ENCODE data around the gene CLN6.
"Not testable (repeated sequence)": the region's sequence is repeated elsewhere in the genome, so short reads cannot be mapped to it uniquely, and the experiment has no call there.

CLN6 gene

GRCh38 chr15:68190048-68190447 is 39.5 kb downstream of the CLN6 start:
- no peak for DNase-seq (ENCODE audit: low read depth)

- DNase-seq (ENCODE audit: low read depth), result no peak
Measured at GRCh38 chr15:68188647-68189046, 40.9 kb downstream of the CLN6 start.

DNA sequence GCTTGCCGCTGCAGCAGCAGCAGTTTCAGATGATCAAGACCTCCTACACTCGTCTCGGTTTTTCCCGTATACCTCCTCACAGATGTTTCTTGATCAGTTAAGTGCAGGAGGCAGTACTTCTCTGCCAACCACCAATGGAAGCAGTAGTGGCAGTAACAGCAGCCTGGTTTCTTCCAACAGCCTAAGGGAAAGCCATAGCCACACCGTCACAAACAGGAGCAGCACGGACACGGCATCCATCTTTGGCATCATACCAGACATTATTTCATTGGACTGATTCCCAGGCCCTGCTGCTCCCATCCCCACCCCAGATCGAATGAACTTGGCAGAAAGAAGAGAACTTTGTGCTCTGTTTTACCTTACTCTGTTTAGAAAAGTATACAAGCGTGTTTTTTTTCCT is 42.0 kb downstream of the CLN6 start:
- no peak for DNase-seq (ENCODE audit: low read depth)

DNA sequence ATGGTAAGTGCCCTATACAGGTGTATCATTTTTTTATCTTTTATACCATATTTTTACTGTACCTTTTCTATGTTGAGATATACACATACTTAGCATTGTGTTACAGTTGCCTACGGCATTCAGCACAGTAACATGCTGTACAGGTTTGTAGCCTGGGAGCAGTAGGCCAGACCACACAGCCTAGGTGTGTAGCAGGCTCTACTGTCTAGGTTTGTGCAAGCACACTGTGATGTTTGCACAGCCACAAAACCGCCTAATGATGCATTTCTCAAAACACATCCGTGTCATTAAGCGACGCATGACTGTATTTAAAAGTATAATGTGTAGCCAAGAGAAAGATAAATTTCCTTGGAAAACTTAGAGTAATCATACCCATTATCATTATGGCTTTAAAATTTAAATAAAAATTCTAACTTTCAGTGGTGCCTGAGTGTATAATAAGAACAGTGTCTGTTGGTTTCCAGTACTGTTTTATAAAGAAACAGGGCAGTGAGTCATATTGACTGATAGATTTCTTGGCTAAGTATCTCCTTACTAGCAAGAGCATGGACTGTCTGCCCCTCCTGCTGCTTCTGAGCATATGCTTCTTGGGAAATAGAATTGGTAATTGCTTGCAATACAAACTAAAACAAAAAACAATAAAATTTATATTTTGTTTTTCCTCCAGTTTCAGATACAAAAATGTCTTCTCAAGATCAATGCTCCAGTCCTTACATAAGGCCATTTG is 42.7 kb downstream of the CLN6 start:
- DNase-seq (ENCODE audit: low read depth), result no peak

DNA sequence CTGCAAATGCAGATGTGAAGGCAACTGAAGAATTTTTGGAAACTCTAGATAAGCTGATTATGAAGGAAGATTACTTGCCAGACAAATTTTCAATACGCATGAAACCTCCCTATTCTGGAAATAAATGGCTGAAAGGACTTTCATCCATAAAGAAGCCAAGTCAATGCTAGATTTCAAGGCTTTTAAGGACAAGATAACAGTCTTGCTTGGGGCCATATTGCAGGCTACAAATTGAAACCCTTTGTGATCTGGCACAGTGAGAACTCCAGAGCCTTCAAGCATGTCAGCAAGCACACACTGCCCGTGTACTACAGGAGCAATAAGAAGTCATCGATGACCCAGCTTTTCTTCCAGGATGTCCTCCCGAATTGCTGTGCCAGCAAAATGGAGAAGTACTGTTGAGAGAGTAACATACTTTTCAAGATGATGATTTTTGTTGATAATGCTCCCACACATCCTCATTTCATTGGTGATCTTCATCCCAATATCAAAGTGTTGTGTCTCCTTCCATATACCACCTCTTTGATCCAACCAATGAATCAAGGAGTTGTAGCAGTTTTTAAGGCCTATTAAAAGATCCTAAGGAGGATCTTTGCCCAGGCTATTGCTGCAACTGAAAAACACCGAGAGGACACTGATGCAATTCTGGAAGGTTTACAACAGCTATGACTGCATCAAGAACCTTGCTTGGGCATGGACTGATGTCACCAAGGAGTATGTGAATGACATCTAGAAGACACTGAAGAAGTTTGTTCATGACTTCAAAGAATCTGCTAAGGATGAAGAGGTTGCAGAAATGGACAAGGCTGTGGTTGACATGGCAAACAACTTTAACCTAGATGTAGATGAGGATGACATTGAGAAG is 44.7 kb downstream of the CLN6 start:
- DNase-seq (ENCODE audit: low read depth), result no peak

GRCh38 chr15:68183616-68184315 is 45.8 kb downstream of the CLN6 start:
- no peak for DNase-seq (ENCODE audit: low read depth)

- DNase-seq (ENCODE audit: low read depth), result no peak
Measured at GRCh38 chr15:68177742-68178141, 51.8 kb downstream of the CLN6 start.

GRCh38 chr15:68176601-68177000 is 52.9 kb downstream of the CLN6 start:
- DNase-seq (ENCODE audit: low read depth), result no peak

- no peak for DNase-seq (ENCODE audit: low read depth)
Measured at GRCh38 chr15:68175526-68175925, 54.0 kb downstream of the CLN6 start.

DNA sequence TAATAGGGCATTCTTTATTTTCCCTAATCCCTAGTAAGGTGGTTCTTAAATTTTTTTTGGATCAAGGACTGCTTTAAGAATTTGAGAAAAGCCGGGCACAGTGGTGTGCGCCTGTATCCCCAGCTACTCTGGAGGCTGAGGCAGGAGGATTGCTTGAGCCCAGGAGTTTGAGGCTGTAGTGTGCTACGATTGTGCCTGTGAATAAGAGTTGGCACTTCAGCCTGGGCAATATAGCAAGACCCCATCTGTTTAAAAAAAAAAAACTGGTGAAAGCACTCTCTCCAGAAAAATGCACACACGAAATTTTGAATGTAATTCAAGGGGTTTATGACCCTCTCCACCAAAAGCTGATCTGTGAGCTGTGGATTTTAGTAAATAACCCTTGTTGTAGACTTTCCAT is 56.4 kb downstream of the CLN6 start:
- no peak for DNase-seq (ENCODE audit: low read depth)

DNA sequence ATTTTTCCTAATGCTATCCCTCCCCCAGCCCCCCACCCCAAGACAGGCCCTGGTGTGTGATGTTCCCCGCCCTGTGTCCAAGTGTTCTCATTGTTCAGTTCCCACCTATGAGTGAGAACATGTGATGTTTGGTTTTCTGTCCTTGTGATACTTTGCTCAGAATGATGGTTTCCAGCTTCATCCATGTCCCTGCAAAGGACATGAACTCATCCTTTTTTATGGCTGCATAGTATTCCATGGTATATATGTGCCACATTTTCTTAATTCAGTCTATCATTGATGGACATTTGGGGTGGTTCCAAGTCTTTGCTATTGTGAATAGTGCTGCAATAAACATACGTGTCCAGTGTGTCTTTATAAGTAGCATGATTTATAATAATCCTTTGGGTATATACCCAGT is 57.5 kb downstream of the CLN6 start:
- not testable (repeated sequence) for DNase-seq (ENCODE audit: low read depth)

GRCh38 chr15:68166847-68167246 is 62.7 kb downstream of the CLN6 start:
- DNase-seq (ENCODE audit: low read depth), result no peak

GRCh38 chr15:68163191-68163590 is 66.3 kb downstream of the CLN6 start:
- no peak for DNase-seq (ENCODE audit: low read depth)

DNA sequence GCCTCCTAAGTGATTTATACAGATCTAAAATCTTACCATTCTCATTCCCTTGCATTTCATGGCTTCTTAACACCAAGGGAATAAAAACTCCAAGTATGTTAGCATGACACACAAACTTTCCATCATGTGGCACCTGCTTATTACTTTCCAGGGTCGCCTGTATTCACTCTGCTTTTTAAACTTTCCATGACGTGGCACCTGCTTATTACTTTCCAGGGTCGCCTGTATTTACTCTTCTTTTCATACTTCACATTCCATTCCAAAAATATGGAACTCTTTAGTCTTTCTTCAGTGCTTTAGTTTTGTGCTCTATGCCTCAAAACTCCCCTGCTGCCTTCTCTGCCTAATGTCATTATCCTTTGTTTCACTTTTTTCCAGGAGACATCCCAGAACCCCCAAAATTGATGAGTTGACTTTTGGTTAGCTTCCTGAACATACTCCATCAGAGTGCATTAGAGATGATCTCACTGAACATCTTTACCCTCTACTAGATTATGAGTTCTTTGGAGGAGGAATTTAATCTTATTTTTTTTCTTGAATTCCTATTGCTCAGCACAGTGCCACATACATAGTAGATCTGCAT is 71.4 kb downstream of the CLN6 start:
- DNase-seq (ENCODE audit: low read depth), result no peak

GRCh38 chr15:68157074-68157473 is 72.5 kb downstream of the CLN6 start:
- no peak for DNase-seq (ENCODE audit: low read depth)

Data from stimulated activated CD8-positive, alpha-beta memory T cell treated with anti-CD3 and anti-CD28 coated beads, Interleukin-15, amount 100 ng/mL, for 1 hour (primary cell).